Chondrocyte (in vitro differentiated cells): ENCODE measurements around the gene GDE1. TPM values are rescaled to one million over a fixed set of nuclear protein-coding genes. Genes with fewer than 3 reads are reported as not detected.

Experiments used
- DNase-seq: peaks from one replicate; pipeline ENCODE4 v3.0.0; 2021; ENCODE audit warnings: mixed read lengths, low spot score
- H3K27ac Mint-ChIP-seq: one replicate; pipeline ENCODE4 v1.8.0; 2021; ENCODE audit warnings: mild to moderate bottlenecking, moderate library complexity, mixed read lengths; ENCODE audit not compliant: unreplicated experiment
- H3K27me3 Mint-ChIP-seq: 2 replicates; pipeline ENCODE4 v1.8.0; 2021; ENCODE audit warnings: low read depth, mixed read lengths
- H3K36me3 Mint-ChIP-seq: 2 replicates; pipeline ENCODE4 v1.8.0; 2021; ENCODE audit warnings: low read depth, mixed read lengths
- H3K4me1 Mint-ChIP-seq: 2 replicates; pipeline ENCODE4 v1.8.0; 2021; ENCODE audit warnings: low read depth, mild to moderate bottlenecking, mixed read lengths
- H3K4me3 Mint-ChIP-seq: one replicate; pipeline ENCODE4 v1.8.0; 2021; ENCODE audit warnings: mild to moderate bottlenecking, moderate library complexity, mixed read lengths; ENCODE audit not compliant: unreplicated experiment
- H3K9me3 Mint-ChIP-seq: 2 replicates; pipeline ENCODE4 v1.8.0; 2021; ENCODE audit warnings: low read depth, mixed read lengths
- CTCF ChIP-seq: fragments of 200-600 bp; sonication (generic); IDR thresholded peaks from 2 replicates; pipeline ENCODE4 v1.5.0; 2021; ENCODE audit warnings: antibody characterized with exemption, mild to moderate bottlenecking, moderate library complexity
- total RNA-seq: library from RNA; stranded (reverse); gene quantifications from 3 replicates; pipeline ENCODE4 v1.2.1, GENCODE V29; 2021

Gene GDE1
- total RNA-seq, 1 donor from 2014 or later, result 71.1 TPM

GRCh38 chr16:19505600-19506303 is 16.1 kb downstream of the GDE1 start:
- Mint-ChIP-seq H3K4me1 (peaks cover 12% of the 10 kb centered on the region), H3K9me3 (no peaks in the 10 kb centered on the region), H3K27me3 (no peaks in the 10 kb centered on the region), H3K4me3 (no peak overlapping the region), H3K27ac (no peak overlapping the region), H3K36me3 (peaks cover 37% of the 10 kb centered on the region)
- no peak for TF ChIP-seq CTCF
- no peak for DNase-seq

- DNase-seq, result no peak
- Mint-ChIP-seq H3K27ac (no peak overlapping the region), H3K4me1 (peaks cover 12% of the 10 kb centered on the region), H3K4me3 (no peak overlapping the region), H3K27me3 (no peaks in the 10 kb centered on the region), H3K9me3 (no peaks in the 10 kb centered on the region), H3K36me3 (peaks cover 40% of the 10 kb centered on the region)
- TF ChIP-seq CTCF, result no peak
These were observed 18.3 kb downstream of the GDE1 start for GRCh38 chr16:19503461-19504075.

- no peak for DNase-seq
- no peaks in the 10 kb centered on the region for H3K9me3 Mint-ChIP-seq
These were observed 19.3 kb downstream of the GDE1 start for GRCh38 chr16:19502395-19503131.

GRCh38 chr16:19499481-19499880 is 22.4 kb downstream of the GDE1 start:
- H3K9me3 Mint-ChIP-seq, result no peaks in the 10 kb centered on the region
- no peak for TF ChIP-seq CTCF
- peaks cover 20% of the 10 kb centered on the region for H3K36me3 Mint-ChIP-seq
- no peaks in the 10 kb centered on the region for H3K4me1 Mint-ChIP-seq
- no peaks in the 10 kb centered on the region for H3K27me3 Mint-ChIP-seq
- H3K4me3 Mint-ChIP-seq, result no peak overlapping the region
- no peak overlapping the region for H3K27ac Mint-ChIP-seq
- no peak for DNase-seq

More at GRCh38 chr16:19502395-19503131, 19.3 kb downstream of the GDE1 start:
- Mint-ChIP-seq H3K27ac (no peak overlapping the region), H3K4me1 (peaks cover 12% of the 10 kb centered on the region), H3K36me3 (peaks cover 36% of the 10 kb centered on the region), H3K27me3 (no peaks in the 10 kb centered on the region), H3K4me3 (no peak overlapping the region)
- TF ChIP-seq CTCF, result peak; percentile 86

GRCh38 chr16:19499006-19499405 is 22.9 kb downstream of the GDE1 start:
- no peaks in the 10 kb centered on the region for H3K27me3 Mint-ChIP-seq
- peaks cover 15% of the 10 kb centered on the region for H3K36me3 Mint-ChIP-seq
- no peaks in the 10 kb centered on the region for H3K9me3 Mint-ChIP-seq
- no peak for DNase-seq
- H3K27ac Mint-ChIP-seq, result no peak overlapping the region
- no peak overlapping the region for H3K4me3 Mint-ChIP-seq
- no peaks in the 10 kb centered on the region for H3K4me1 Mint-ChIP-seq
- no peak for TF ChIP-seq CTCF
